Measurements from ENCODE around the gene NOD1. TPM values are rescaled to one million over a fixed set of nuclear protein-coding genes. Genes with fewer than 3 reads are reported as not detected.

The NOD1 gene
- polyA plus RNA-seq, 3 donors, result 2.8 to 15.0 (median 4.6) TPM

- no peak for TF ChIP-seq CTCF (IDR thresholded peaks at IDR 0.05)
- no peaks in the 10 kb centered on the region for H4K20me1 ChIP-seq (ENCODE audit: insufficient read depth, low read length)
- H3K9me3 ChIP-seq (replicated peaks in 1 of 2; ENCODE audit: control insufficient read depth in 1 of 2, insufficient read depth in 1 of 2, low read length in 2 of 2), result no peaks in the 10 kb centered on the region
- H3K36me3 ChIP-seq (replicated peaks in 1 of 2; ENCODE audit: control insufficient read depth in 1 of 2, insufficient read depth in 2 of 2, low read length in 2 of 2), result peaks cover 0 to 3% of the 10 kb centered on the region in 2 donors
- H3K79me2 ChIP-seq (ENCODE audit: insufficient read depth, low read length), result peaks cover 10% of the 10 kb centered on the region
- Mint-ChIP-seq H3K4me1 (peaks cover 98% of the 10 kb centered on the region), H3K27ac (peak overlapping the region; percentile 74 to 96 (median 94)), H3K27me3 (ENCODE audit: low read depth in 3 of 3) (peaks cover 0 to 3% (median 0%) of the 10 kb centered on the region in 3 donors), H3K4me3 (peak overlapping the region; percentile 37 to 78), H3K36me3 (peaks cover 18 to 24% of the 10 kb centered on the region in 2 donors), H3K9me3 (peaks cover 0 to 2% (median 0%) of the 10 kb centered on the region in 7 donors)
- H3K27me3 ChIP-seq (ENCODE audit: control insufficient read depth in 2 of 2, insufficient read depth in 2 of 2, low read length in 2 of 2), result no peaks in the 10 kb centered on the region
- no peak overlapping the region for H2AFZ ChIP-seq (ENCODE audit: insufficient read depth, low read depth, low read length, poor library complexity, severe bottlenecking)
- WGBS (ENCODE audit: insufficient coverage), result 0% methylated on average over 1 of the region's 1 CpG
- H3K4me3 ChIP-seq (replicated peaks in 1 of 3; ENCODE audit: low read depth in 2 of 3, low read length in 3 of 3), result peak overlapping the region in 1 of 3 experiments; percentile 54
- peaks cover 99 to 100% of the 10 kb centered on the region in 2 donors for H3K4me1 ChIP-seq (ENCODE audit: control insufficient read depth in 1 of 2, insufficient read depth in 2 of 2, low read length in 2 of 2)
- H3K27ac ChIP-seq (ENCODE audit: low read depth in 1 of 2, low read length in 2 of 2), result peak overlapping the region; percentile 53 to 90
- no peak overlapping the region for H3K9ac ChIP-seq (ENCODE audit: insufficient read depth, low read length, poor library complexity, severe bottlenecking)
- peak in 2 of 3 donors; percentile 34 to 48 for DNase-seq
- intact Hi-C loops (cut with micrococcal nuclease), result loop anchor here (5.0 to 10.0 kb wide), 2 partner anchors 83 to 86 kb away; no protein-coding TSS in a partner anchor
- peak overlapping the region; percentile 58 for H3K4me2 ChIP-seq (replicated peaks; ENCODE audit: extremely low read depth, low read length, poor library complexity, severe bottlenecking)
These were observed 47.8 kb downstream of the NOD1 start for GRCh38 chr7:30430777-30431176.

- Mint-ChIP-seq H3K27ac (peak overlapping the region; percentile 74 to 96 (median 94)), H3K4me1 (peaks cover 93% of the 10 kb centered on the region), H3K36me3 (peaks cover 23 to 26% of the 10 kb centered on the region in 2 donors), H3K4me3 (peak overlapping the region in 1 of 2 donors; percentile 78), H3K9me3 (peaks cover 0 to 3% (median 0%) of the 10 kb centered on the region in 7 donors), H3K27me3 (ENCODE audit: low read depth in 3 of 3) (peaks cover 0 to 3% (median 0%) of the 10 kb centered on the region in 3 donors)
- H2AFZ ChIP-seq (ENCODE audit: insufficient read depth, low read depth, low read length, poor library complexity, severe bottlenecking), result no peak overlapping the region
- peaks cover 94 to 95% of the 10 kb centered on the region in 2 donors for H3K4me1 ChIP-seq (ENCODE audit: control insufficient read depth in 1 of 2, insufficient read depth in 2 of 2, low read length in 2 of 2)
- peak overlapping the region; percentile 58 for H3K4me2 ChIP-seq (replicated peaks; ENCODE audit: extremely low read depth, low read length, poor library complexity, severe bottlenecking)
- TF ChIP-seq CTCF (IDR thresholded peaks at IDR 0.05), result no peak
- H3K9ac ChIP-seq (ENCODE audit: insufficient read depth, low read length, poor library complexity, severe bottlenecking), result no peak overlapping the region
- no peaks in the 10 kb centered on the region for H4K20me1 ChIP-seq (ENCODE audit: insufficient read depth, low read length)
- peak overlapping the region; percentile 53 to 90 for H3K27ac ChIP-seq (ENCODE audit: low read depth in 1 of 2, low read length in 2 of 2)
- H3K79me2 ChIP-seq (ENCODE audit: insufficient read depth, low read length), result peaks cover 7% of the 10 kb centered on the region
- WGBS (ENCODE audit: insufficient coverage), result 83% methylated on average over 2 of the region's 7 CpGs
- DNase-seq, result peak; percentile 31 to 50 (median 37)
- intact Hi-C loops (cut with micrococcal nuclease), result loop anchor here (5.0 to 10.0 kb wide), 2 partner anchors 83 to 85 kb away; no protein-coding TSS in a partner anchor
- H3K4me3 ChIP-seq (replicated peaks in 1 of 3; ENCODE audit: low read depth in 2 of 3, low read length in 3 of 3), result peak overlapping the region in 1 of 3 experiments; percentile 54
- no peaks in the 10 kb centered on the region for H3K27me3 ChIP-seq (ENCODE audit: control insufficient read depth in 2 of 2, insufficient read depth in 2 of 2, low read length in 2 of 2)
- peaks cover 0 to 8% of the 10 kb centered on the region in 2 donors for H3K36me3 ChIP-seq (replicated peaks in 1 of 2; ENCODE audit: control insufficient read depth in 1 of 2, insufficient read depth in 2 of 2, low read length in 2 of 2)
- H3K9me3 ChIP-seq (replicated peaks in 1 of 2; ENCODE audit: control insufficient read depth in 1 of 2, insufficient read depth in 1 of 2, low read length in 2 of 2), result no peaks in the 10 kb centered on the region
These were observed 48.3 kb downstream of the NOD1 start for GRCh38 chr7:30430276-30430675.

All from CD14-positive monocyte (primary cell).